WTC11 (cell line): Measurements from ENCODE around the gene PKP2. TPM values are rescaled to one million over a fixed set of nuclear protein-coding genes. Genes with fewer than 3 reads are reported as not detected.

Experiments used
- total RNA-seq: library from RNA; stranded (reverse); gene quantifications from 3 replicates; pipeline ENCODE4 v1.2.3, GENCODE V29; 2021

PKP2 gene
- total RNA-seq, 1 experiment from 2014 or later = 22.0 TPM

Other genes with a start within 250 kb of the PKP2 start
- 70.3 to 75.2 TPM (median 74.3 TPM) in 3 replicates for gene DNM1L, start 217.5 kb downstream of the PKP2 start, total RNA-seq
- 36.6 to 41.4 TPM (median 38.6 TPM) in 3 replicates for gene YARS2, start 140.9 kb downstream of the PKP2 start, total RNA-seq